ENCODE data around the gene RPRD1A. TPM values are rescaled to one million over a fixed set of nuclear protein-coding genes. Genes with fewer than 3 reads are reported as not detected.

Gene RPRD1A
- total RNA-seq, 1 donor from 2014 or later = 64.8 TPM

DNA sequence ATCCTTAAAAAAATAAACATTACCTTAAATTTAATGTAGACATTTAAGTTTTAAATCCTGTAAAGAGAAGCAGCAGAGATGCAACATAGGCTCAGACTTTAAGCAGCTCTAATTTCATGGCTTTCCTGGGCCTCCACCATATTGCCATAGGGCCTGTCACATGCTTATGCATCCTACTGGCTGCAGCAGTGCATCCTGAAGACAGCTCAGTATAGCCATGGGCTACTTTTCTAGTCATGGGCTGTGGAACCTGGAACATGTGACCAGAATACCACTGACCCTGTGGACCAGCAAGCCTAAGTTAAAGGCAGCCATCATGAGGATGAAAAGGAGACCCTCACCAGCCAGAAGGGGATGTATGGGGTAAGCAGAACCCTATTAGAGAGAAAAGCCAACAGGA lies 84.2 kb downstream of the RPRD1A start:
- H3K27me3 ChIP-seq (ENCODE audit: control insufficient read depth, insufficient read depth, low read length) = no peaks in the 10 kb centered on the region
- no peak for DNase-seq (ENCODE audit: low read depth)
- H3K4me3 ChIP-seq (ENCODE audit: low read depth, low read length) = no peak overlapping the region
- no peaks in the 10 kb centered on the region for H3K36me3 ChIP-seq (ENCODE audit: control insufficient read depth, insufficient read depth, low read length)
- TF ChIP-seq, protein P1, sequence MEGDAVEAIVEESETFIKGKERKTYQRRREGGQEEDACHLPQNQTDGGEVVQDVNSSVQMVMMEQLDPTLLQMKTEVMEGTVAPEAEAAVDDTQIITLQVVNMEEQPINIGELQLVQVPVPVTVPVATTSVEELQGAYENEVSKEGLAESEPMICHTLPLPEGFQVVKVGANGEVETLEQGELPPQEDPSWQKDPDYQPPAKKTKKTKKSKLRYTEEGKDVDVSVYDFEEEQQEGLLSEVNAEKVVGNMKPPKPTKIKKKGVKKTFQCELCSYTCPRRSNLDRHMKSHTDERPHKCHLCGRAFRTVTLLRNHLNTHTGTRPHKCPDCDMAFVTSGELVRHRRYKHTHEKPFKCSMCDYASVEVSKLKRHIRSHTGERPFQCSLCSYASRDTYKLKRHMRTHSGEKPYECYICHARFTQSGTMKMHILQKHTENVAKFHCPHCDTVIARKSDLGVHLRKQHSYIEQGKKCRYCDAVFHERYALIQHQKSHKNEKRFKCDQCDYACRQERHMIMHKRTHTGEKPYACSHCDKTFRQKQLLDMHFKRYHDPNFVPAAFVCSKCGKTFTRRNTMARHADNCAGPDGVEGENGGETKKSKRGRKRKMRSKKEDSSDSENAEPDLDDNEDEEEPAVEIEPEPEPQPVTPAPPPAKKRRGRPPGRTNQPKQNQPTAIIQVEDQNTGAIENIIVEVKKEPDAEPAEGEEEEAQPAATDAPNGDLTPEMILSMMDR (IDR thresholded peaks at IDR 0.05; ENCODE audit: insufficient read depth, low read length, poor library complexity, severe bottlenecking) = no peak

DNA sequence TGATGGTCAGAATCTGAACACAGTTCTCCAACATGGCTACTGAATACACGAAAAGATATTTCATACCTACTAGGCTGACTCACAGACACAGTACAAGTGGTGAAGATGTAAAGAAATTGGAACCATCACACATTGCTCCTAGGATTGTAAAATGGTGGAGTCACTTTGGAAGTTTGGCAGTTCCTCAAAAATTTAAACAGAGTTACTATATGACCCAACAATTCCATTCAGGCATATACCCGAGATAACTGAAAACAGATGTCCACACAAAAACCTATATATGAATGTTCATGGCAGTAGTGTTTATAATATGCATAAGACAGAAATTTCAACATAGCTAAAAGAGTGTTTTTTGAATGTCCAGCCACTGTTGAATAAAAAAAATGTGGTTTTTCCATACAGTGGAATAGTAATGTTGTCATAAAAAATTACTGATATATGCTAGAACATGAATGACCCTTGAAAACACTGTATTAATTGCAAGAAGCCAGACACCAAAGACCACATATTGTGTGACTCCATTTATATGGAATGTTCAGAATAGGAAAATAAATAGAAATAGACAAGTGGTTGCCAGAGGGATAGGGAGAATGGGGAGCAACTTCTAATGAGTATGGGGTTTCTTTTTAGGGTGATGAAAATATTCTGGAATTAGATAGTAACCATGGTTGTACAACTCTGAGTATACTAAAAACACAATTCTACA lies 84.8 kb downstream of the RPRD1A start:
- TF ChIP-seq, protein P1 (IDR thresholded peaks at IDR 0.05; ENCODE audit: insufficient read depth, low read length, poor library complexity, severe bottlenecking) = no peak
- Histone ChIP-seq H3K36me3 (ENCODE audit: control insufficient read depth, insufficient read depth, low read length) (no peaks in the 10 kb centered on the region), H3K4me3 (ENCODE audit: low read depth, low read length) (no peak overlapping the region), H3K27me3 (ENCODE audit: control insufficient read depth, insufficient read depth, low read length) (no peaks in the 10 kb centered on the region)
- DNase-seq (ENCODE audit: low read depth) = no peak

DNA sequence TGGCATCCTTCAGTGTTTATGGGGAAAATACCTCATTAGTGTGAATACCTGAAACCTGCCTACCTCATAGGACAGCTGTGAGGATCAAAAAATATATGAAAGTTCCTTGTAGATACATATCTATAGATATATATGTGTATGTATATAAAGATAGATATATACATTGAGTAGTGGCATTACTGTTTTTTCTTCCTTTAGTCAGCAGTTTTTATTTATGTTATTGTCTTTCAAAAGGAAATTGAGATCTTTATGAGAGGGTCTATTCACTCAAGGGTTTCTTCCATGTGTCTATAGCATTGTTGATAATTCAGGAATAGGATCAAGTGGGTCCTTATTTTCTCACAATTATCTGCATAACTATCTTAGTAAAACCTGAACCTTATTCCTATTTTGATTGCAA lies 88.2 kb downstream of the RPRD1A start:
- no peak for DNase-seq (ENCODE audit: low read depth)
- Histone ChIP-seq H3K4me3 (ENCODE audit: low read depth, low read length) (no peak overlapping the region), H3K36me3 (ENCODE audit: control insufficient read depth, insufficient read depth, low read length) (no peaks in the 10 kb centered on the region), H3K27me3 (ENCODE audit: control insufficient read depth, insufficient read depth, low read length) (no peaks in the 10 kb centered on the region)
- TF ChIP-seq, protein P1 (IDR thresholded peaks at IDR 0.05; ENCODE audit: insufficient read depth, low read length, poor library complexity, severe bottlenecking) = no peak

DNA sequence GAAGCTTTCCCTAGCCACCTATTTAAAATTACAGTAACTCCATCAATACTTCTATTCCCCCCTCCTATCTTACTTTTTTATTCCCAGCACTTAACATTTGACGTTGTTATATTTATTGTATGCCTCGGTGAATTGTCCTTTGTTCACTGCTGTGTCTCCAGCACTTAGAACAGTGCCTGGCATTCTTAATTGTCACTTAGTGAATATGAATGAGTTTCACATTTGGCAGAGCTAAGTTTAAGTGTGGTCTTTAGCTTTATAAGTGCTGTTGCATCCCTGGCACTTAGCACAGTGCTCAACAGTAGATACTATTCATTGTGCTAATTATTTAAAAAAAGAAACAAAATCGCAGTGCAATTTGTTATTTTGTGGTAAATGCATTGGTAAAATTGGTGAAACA lies 93.2 kb downstream of the RPRD1A start:
- DNase-seq (ENCODE audit: low read depth) = no peak
- TF ChIP-seq, protein P1 (IDR thresholded peaks at IDR 0.05; ENCODE audit: insufficient read depth, low read length, poor library complexity, severe bottlenecking) = no peak
- Histone ChIP-seq H3K36me3 (ENCODE audit: control insufficient read depth, insufficient read depth, low read length) (no peaks in the 10 kb centered on the region), H3K27me3 (ENCODE audit: control insufficient read depth, insufficient read depth, low read length) (no peaks in the 10 kb centered on the region), H3K4me3 (ENCODE audit: low read depth, low read length) (no peak overlapping the region)

DNA sequence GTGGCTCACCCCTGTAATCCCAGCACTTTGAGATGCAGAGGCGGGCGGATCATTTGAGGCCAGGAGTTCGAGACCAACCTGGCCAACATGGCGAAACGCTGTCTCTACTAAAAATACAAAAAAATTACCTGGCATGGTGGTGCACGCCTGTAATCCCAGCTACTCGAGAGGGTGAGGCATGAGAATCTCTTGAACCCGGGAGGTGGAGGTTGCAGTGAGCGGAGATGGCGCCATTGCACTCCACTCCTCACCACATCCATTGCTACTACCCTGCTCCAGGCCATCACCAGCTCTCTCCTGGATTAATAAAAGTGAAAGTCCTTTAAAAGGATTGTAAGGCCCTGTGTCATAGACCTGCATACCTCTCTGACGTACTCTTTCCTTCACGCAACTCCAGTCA lies 93.7 kb downstream of the RPRD1A start:
- Histone ChIP-seq H3K36me3 (ENCODE audit: control insufficient read depth, insufficient read depth, low read length) (no peaks in the 10 kb centered on the region), H3K27me3 (ENCODE audit: control insufficient read depth, insufficient read depth, low read length) (no peaks in the 10 kb centered on the region), H3K4me3 (ENCODE audit: low read depth, low read length) (peak overlapping the region; percentile 88)
- TF ChIP-seq, protein P1 (IDR thresholded peaks at IDR 0.05; ENCODE audit: insufficient read depth, low read length, poor library complexity, severe bottlenecking) = no peak
- DNase-seq (ENCODE audit: low read depth) = no peak
